ENCODE measurements around the gene CDK11B. TPM values are rescaled to one million over a fixed set of nuclear protein-coding genes. Genes with fewer than 3 reads are reported as not detected.

The CDK11B gene
- total RNA-seq, 1 donor from 2014 or later: 34.1 TPM

DNA sequence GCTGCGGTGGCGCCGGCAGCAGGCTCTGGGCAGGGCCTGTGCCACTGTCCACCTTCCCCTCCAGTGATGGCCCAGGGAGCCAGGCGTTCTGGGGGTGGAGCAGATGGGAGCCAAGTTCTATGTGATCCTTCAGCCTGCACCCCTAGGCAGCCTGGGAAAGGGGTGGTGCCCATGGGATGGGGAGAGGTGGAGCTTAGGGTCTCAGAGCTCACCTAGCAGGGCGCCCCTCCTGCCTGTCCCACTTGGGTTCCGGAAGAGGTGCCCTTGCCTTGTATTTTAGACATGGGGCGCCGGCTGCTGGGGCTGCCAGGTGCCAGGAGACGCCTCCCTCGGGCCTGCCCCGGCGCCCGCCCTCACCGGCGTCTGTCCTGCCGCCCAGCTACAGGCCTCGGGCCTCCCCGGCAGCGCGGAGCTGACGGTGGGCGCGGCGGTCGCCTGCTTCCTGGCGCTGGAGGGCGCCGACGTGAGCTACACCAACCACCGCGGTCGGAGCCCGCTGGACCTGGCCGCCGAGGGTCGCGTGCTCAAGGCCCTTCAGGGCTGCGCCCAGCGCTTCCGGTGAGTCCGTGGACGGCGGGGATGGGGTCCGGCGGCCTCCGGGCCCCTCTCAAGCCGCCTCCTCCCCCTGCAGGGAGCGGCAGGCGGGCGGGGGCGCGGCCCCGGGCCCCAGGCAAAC, 29.9 kb downstream of the CDK11B start:
- Mint-ChIP-seq H3K27ac (ENCODE audit: unreplicated experiment) (no peak overlapping the region), H3K27me3 (ENCODE audit: low read depth) (peaks cover 11% of the 10 kb centered on the region), H3K4me1 (no peaks in the 10 kb centered on the region), H3K36me3 (ENCODE audit: low read depth) (no peaks in the 10 kb centered on the region), H3K9me3 (no peaks in the 10 kb centered on the region), H3K4me3 (no peak overlapping the region)
- TF ChIP-seq, protein P1, sequence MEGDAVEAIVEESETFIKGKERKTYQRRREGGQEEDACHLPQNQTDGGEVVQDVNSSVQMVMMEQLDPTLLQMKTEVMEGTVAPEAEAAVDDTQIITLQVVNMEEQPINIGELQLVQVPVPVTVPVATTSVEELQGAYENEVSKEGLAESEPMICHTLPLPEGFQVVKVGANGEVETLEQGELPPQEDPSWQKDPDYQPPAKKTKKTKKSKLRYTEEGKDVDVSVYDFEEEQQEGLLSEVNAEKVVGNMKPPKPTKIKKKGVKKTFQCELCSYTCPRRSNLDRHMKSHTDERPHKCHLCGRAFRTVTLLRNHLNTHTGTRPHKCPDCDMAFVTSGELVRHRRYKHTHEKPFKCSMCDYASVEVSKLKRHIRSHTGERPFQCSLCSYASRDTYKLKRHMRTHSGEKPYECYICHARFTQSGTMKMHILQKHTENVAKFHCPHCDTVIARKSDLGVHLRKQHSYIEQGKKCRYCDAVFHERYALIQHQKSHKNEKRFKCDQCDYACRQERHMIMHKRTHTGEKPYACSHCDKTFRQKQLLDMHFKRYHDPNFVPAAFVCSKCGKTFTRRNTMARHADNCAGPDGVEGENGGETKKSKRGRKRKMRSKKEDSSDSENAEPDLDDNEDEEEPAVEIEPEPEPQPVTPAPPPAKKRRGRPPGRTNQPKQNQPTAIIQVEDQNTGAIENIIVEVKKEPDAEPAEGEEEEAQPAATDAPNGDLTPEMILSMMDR (conservative IDR thresholded peaks at IDR 0.05): no peak
- no peak for DNase-seq (ENCODE audit: low read depth, low spot score)

DNA sequence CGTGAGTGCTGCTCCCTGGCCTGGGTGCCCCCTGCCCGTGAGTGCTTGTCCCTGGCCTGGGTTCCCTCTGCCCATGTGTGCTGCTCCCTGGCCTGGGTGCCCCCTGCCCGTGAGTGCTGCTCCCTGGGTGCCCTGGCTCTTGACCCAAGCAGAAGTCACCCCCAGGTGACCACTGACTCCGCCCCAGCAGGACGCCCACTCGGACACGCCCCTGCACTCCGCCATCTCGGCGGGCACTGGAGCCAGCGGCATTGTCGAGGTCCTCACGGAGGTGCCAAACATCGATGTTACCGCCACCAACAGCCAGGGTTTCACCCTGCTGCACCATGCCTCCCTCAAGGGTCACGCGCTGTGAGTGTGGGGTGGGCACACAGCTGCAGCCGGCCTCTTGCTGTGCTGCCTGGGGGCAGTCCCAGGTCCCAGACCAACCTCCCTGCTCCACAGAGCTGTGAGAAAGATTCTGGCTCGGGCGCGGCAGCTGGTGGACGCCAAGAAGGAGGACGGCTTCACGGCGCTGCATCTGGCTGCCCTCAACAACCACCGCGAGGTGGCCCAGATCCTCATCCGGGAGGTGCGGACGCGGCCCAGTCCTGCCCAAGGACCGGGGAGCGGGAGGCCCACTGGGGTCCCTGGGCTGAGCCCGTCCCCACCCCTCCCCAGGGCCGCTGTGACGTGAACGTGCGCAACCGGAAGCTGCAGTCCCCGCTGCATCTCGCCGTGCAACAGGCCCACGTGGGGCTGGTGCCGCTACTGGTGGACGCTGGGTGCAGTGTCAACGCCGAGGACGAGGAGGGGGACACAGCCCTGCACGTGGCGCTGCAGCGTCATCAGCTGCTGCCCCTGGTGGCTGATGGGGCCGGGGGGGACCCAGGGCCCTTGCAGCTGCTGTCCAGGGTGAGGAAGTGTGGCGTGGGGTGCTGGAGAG, 30.7 kb downstream of the CDK11B start:
- Mint-ChIP-seq H3K9me3 (no peaks in the 10 kb centered on the region), H3K27me3 (ENCODE audit: low read depth) (peaks cover 11% of the 10 kb centered on the region), H3K4me3 (no peak overlapping the region), H3K4me1 (no peaks in the 10 kb centered on the region), H3K36me3 (ENCODE audit: low read depth) (no peaks in the 10 kb centered on the region), H3K27ac (ENCODE audit: unreplicated experiment) (no peak overlapping the region)
- DNase-seq (ENCODE audit: low read depth, low spot score): no peak
- TF ChIP-seq, protein P1 (conservative IDR thresholded peaks at IDR 0.05): no peak

DNA sequence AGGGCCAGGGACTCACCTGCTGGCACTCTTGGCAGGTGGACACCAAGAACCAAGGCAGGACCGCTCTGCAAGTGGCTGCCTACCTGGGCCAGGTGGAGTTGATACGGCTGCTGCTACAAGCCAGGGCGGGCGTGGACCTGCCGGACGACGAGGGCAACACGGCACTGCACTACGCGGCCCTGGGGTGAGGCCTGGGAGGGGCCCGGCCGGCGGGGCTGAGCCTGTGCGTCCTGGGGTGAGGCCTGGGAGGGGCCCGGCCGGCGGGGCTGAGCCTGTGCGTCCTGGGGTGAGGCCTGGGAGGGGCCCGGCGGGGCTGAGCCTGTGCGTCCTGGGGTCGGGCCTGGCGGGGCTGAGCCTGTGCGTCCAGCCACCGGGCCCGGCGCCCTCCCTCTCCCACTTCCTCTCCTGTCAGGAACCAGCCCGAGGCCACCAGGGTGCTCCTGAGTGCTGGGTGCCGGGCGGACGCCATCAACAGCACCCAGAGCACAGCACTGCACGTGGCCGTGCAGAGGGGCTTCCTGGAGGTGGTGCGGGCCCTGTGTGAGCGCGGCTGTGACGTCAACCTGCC, 31.5 kb downstream of the CDK11B start:
- no peaks in the 10 kb centered on the region for H3K4me1 Mint-ChIP-seq
- no peak for DNase-seq (ENCODE audit: low read depth, low spot score)
- TF ChIP-seq, protein P1 (conservative IDR thresholded peaks at IDR 0.05): no peak
- H3K9me3 Mint-ChIP-seq: no peaks in the 10 kb centered on the region
- H3K27ac Mint-ChIP-seq (ENCODE audit: unreplicated experiment): no peak overlapping the region
- no peak overlapping the region for H3K4me3 Mint-ChIP-seq
- H3K27me3 Mint-ChIP-seq (ENCODE audit: low read depth): peaks cover 11% of the 10 kb centered on the region
- no peaks in the 10 kb centered on the region for H3K36me3 Mint-ChIP-seq (ENCODE audit: low read depth)

DNA sequence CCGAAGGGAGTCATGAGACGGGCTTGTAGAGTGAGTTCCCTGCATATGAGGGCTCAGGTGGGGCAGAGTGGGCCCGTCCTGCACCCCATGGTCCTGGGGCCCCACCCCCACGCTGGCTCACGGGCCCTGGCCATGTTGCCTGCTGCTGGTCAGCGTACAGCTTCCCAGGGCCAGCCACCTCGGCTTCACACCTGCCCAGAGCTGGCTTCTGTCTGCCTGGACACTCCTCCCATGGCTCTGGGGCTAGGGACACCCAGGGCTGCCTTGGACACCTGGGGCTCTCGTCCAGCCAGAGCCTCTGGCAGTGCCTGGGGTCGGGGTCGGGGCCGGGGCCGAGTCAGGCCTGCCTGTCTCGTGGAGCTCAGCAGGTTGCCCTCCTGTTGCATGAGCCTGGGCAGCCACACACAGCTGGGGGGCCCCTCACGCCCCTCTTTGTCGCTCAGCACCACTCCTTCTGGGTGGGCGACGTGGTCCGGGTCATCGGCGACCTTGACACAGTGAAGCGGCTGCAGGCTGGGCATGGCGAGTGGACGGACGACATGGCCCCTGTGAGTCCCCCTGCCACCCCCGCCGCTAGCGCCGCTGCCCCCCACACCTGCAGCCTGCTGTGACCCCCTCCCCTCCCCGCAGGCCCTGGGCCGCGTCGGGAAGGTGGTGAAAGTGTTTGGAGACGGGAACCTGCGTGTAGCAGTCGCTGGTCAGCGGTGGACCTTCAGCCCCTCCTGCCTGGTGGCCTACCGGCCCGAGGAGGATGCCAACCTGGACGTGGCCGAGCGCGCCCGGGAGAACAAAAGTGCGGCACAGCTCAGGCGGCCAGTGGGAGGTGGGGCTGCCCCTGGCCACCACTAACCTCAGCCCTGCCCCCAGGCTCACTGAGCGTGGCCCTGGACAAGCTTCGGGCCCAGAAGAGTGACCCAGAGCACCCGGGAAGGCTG, 32.3 kb downstream of the CDK11B start:
- Mint-ChIP-seq H3K27ac (ENCODE audit: unreplicated experiment) (no peak overlapping the region), H3K4me3 (no peak overlapping the region), H3K9me3 (no peaks in the 10 kb centered on the region), H3K4me1 (no peaks in the 10 kb centered on the region), H3K27me3 (ENCODE audit: low read depth) (peaks cover 6% of the 10 kb centered on the region), H3K36me3 (ENCODE audit: low read depth) (no peaks in the 10 kb centered on the region)
- no peak for DNase-seq (ENCODE audit: low read depth, low spot score)
- TF ChIP-seq, protein P1 (conservative IDR thresholded peaks at IDR 0.05): no peak

DNA sequence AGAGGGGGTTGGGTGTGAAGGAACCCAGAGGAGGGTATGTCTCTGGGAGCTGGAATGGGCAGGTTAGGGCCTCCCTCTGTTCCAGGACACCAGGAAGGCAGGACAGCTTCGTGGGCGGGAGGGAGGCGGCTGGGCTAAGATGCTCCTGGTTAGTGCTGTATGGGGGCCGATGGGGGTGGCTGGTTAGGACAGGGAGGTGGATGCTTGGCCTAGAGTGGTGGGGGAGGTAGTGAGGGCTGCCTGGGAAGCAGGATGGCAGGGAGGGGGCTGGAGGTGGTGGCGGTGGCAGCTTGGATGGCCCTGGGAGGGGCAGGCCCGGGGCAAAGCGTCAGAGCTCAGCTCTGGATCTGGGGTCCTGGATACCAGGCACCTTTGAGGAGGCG, 33.0 kb downstream of the CDK11B start:
- Mint-ChIP-seq H3K9me3 (no peaks in the 10 kb centered on the region), H3K36me3 (ENCODE audit: low read depth) (no peaks in the 10 kb centered on the region), H3K27me3 (ENCODE audit: low read depth) (peaks cover 3% of the 10 kb centered on the region), H3K4me3 (no peak overlapping the region), H3K4me1 (no peaks in the 10 kb centered on the region), H3K27ac (ENCODE audit: unreplicated experiment) (no peak overlapping the region)
- TF ChIP-seq, protein P1 (conservative IDR thresholded peaks at IDR 0.05): no peak
- DNase-seq (ENCODE audit: low read depth, low spot score): no peak

Data from neural crest cell (in vitro differentiated cells).